HFFc6 (cell line): ENCODE data around the gene SLIT3. TPM values are rescaled to one million over a fixed set of nuclear protein-coding genes. Genes with fewer than 3 reads are reported as not detected.

ENCODE experiments used
- DNase-seq: peaks from one replicate; pipeline ENCODE4 v3.0.0-alpha.2; 2018
- H3K27ac Mint-ChIP-seq: 2 replicates; pipeline ENCODE4 v1.8.0; 2020; ENCODE audit warnings: mild to moderate bottlenecking, mixed read lengths
- H3K27me3 Mint-ChIP-seq: 2 replicates; pipeline ENCODE4 v1.8.0; 2021; ENCODE audit warnings: mild to moderate bottlenecking, moderate library complexity, mixed read lengths; ENCODE audit not compliant: insufficient read depth
- H3K36me3 Mint-ChIP-seq: 2 replicates; pipeline ENCODE4 v1.8.0; 2021; ENCODE audit warnings: low read depth, mixed read lengths
- H3K4me1 Mint-ChIP-seq: 2 replicates; pipeline ENCODE4 v1.8.0; 2020; ENCODE audit warnings: low read depth, mixed read lengths
- H3K4me3 Mint-ChIP-seq: 2 replicates; pipeline ENCODE4 v1.8.0; 2020; ENCODE audit warnings: mild to moderate bottlenecking, moderate library complexity, mixed read lengths
- H3K9me3 Mint-ChIP-seq: 2 replicates; pipeline ENCODE4 v1.8.0; 2020; ENCODE audit warnings: mild to moderate bottlenecking, mixed read lengths
- total RNA-seq, 6 experiments: library from RNA; stranded (reverse); fragmentation: NEBNext Ultra II Directional; extraction: Animal tissue kit (Norgen Biotek cat#: 25700); gene quantifications; 2 replicates in 1 of 6; 3 replicates in 5 of 6; pipeline ENCODE4 v1.2.3, GENCODE V29; 2021
- TF ChIP-seq, protein P1 (sequence below): fragments of 200-600 bp; sonication (generic); IDR thresholded peaks from 2 replicates; pipeline ENCODE4 v1.5.0; 2021; ENCODE audit warnings: antibody characterized with exemption, mild to moderate bottlenecking

The SLIT3 gene
- total RNA-seq, 6 experiments from 2014 or later: 4.2 to 8.3 (median 7.1) TPM

DNA sequence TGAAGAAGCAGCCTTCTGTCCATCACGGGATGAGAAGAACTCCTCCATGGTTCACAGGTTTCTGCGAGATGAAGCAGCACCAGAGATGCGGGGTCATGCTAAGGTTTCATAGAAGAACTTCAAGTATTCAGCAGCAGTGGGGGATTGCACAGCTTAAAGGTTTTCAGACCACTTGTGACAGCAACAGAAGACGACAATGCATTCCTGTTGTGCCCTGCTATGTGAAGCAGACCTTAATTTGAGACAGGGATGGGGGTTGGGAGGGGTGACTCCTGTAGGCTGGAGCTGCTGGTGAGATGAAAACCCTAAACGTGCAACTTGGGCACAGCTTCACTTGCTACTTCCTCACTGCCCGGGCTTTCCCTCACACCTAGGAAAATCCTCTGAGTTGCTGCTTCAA is 256.0 kb downstream of the SLIT3 start:
- peaks cover 2% of the 10 kb centered on the region for H3K4me1 Mint-ChIP-seq
- no peak overlapping the region for H3K27ac Mint-ChIP-seq
- DNase-seq: no peak
- no peak overlapping the region for H3K4me3 Mint-ChIP-seq
- no peaks in the 10 kb centered on the region for H3K36me3 Mint-ChIP-seq
- H3K9me3 Mint-ChIP-seq: no peaks in the 10 kb centered on the region; the same call in 1 of the 2 replicates
- H3K27me3 Mint-ChIP-seq: peaks cover 4% of the 10 kb centered on the region
- TF ChIP-seq, protein P1, sequence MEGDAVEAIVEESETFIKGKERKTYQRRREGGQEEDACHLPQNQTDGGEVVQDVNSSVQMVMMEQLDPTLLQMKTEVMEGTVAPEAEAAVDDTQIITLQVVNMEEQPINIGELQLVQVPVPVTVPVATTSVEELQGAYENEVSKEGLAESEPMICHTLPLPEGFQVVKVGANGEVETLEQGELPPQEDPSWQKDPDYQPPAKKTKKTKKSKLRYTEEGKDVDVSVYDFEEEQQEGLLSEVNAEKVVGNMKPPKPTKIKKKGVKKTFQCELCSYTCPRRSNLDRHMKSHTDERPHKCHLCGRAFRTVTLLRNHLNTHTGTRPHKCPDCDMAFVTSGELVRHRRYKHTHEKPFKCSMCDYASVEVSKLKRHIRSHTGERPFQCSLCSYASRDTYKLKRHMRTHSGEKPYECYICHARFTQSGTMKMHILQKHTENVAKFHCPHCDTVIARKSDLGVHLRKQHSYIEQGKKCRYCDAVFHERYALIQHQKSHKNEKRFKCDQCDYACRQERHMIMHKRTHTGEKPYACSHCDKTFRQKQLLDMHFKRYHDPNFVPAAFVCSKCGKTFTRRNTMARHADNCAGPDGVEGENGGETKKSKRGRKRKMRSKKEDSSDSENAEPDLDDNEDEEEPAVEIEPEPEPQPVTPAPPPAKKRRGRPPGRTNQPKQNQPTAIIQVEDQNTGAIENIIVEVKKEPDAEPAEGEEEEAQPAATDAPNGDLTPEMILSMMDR: no peak

- Mint-ChIP-seq H3K9me3 (no peaks in the 10 kb centered on the region; the same call in 1 of the 2 replicates), H3K4me3 (no peak overlapping the region), H3K36me3 (no peaks in the 10 kb centered on the region), H3K27ac (no peak overlapping the region), H3K4me1 (no peaks in the 10 kb centered on the region), H3K27me3 (peaks cover 8% of the 10 kb centered on the region)
- TF ChIP-seq, protein P1: no peak
- DNase-seq: no peak
Observed at GRCh38 chr5:169041180-169041579, 259.8 kb downstream of the SLIT3 start.

GRCh38 chr5:169039592-169039991 is 261.3 kb downstream of the SLIT3 start:
- Mint-ChIP-seq H3K9me3 (no peaks in the 10 kb centered on the region; the same call in 1 of the 2 replicates), H3K27ac (no peak overlapping the region), H3K4me3 (no peak overlapping the region), H3K4me1 (no peaks in the 10 kb centered on the region), H3K36me3 (no peaks in the 10 kb centered on the region), H3K27me3 (peaks cover 8% of the 10 kb centered on the region; the same call in 1 of the 2 replicates)
- TF ChIP-seq, protein P1: no peak
- DNase-seq: no peak

DNA sequence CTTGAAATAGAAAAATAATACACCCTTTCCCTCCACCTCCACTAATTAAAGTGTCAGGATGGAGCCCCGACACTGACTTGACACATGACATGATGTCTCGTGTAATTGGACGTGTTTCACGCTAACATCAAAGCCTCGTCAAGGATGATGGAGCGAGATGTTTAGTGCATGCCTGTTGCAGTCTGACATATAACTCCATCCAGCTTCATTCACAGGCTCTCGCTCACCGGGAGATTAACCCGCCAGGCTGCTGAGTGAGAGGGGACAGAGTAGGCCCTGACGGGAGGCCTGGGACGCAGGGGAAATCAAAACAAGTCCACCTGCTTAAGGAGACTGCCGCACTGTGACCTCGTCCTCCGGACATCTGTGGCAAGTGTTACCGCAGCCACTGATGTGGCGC is 263.5 kb downstream of the SLIT3 start:
- no peaks in the 10 kb centered on the region for H3K4me1 Mint-ChIP-seq
- H3K9me3 Mint-ChIP-seq: peaks cover 5% of the 10 kb centered on the region; the same call in 1 of the 2 replicates
- H3K27ac Mint-ChIP-seq: no peak overlapping the region
- H3K4me3 Mint-ChIP-seq: no peak overlapping the region
- H3K36me3 Mint-ChIP-seq: no peaks in the 10 kb centered on the region
- TF ChIP-seq, protein P1: no peak
- peaks cover 8% of the 10 kb centered on the region; the same call in 1 of the 2 replicates for H3K27me3 Mint-ChIP-seq
- DNase-seq: no peak

GRCh38 chr5:169036079-169036805 is 264.7 kb downstream of the SLIT3 start:
- DNase-seq: no peak
- no peak overlapping the region for H3K27ac Mint-ChIP-seq
- TF ChIP-seq, protein P1: no peak
- no peaks in the 10 kb centered on the region for H3K4me1 Mint-ChIP-seq
- H3K27me3 Mint-ChIP-seq: peaks cover 8% of the 10 kb centered on the region; the same call in 1 of the 2 replicates
- H3K36me3 Mint-ChIP-seq: no peaks in the 10 kb centered on the region
- H3K4me3 Mint-ChIP-seq: no peak overlapping the region
- peaks cover 9% of the 10 kb centered on the region; the same call in 1 of the 2 replicates for H3K9me3 Mint-ChIP-seq
